Stimulated activated memory B cell treated with anti-CD40 and anti-IgM and Interleukin-4, amounts not matched to agents 10 μg/mL and 1 μg/mL and 100 μg/mL, for 72 hours (primary cell): Measurements from ENCODE around the gene MMP20.

Source experiments
- ATAC-seq: fragments of 150-1000 bp; cut with Tn5 transposase; 2 replicates; pipeline ENCODE4 v1.10.0; 2021
- H3K27ac Mint-ChIP-seq: one replicate; pipeline ENCODE4 v1.8.0; 2022; ENCODE audit warnings: mild to moderate bottlenecking, mixed read lengths
- H3K27me3 Mint-ChIP-seq: one replicate; pipeline ENCODE4 v1.8.0; 2022; ENCODE audit warnings: mixed read lengths
- H3K36me3 Mint-ChIP-seq: one replicate; pipeline ENCODE4 v1.8.0; 2022; ENCODE audit warnings: mixed read lengths
- H3K4me1 Mint-ChIP-seq: one replicate; pipeline ENCODE4 v1.8.0; 2022; ENCODE audit warnings: mixed read lengths
- H3K4me3 Mint-ChIP-seq: one replicate; pipeline ENCODE4 v1.8.0; 2022; ENCODE audit warnings: mild to moderate bottlenecking, moderate library complexity, mixed read lengths
- H3K9me3 Mint-ChIP-seq: one replicate; pipeline ENCODE4 v1.8.0; 2022; ENCODE audit warnings: mixed read lengths

MMP20 gene

DNA sequence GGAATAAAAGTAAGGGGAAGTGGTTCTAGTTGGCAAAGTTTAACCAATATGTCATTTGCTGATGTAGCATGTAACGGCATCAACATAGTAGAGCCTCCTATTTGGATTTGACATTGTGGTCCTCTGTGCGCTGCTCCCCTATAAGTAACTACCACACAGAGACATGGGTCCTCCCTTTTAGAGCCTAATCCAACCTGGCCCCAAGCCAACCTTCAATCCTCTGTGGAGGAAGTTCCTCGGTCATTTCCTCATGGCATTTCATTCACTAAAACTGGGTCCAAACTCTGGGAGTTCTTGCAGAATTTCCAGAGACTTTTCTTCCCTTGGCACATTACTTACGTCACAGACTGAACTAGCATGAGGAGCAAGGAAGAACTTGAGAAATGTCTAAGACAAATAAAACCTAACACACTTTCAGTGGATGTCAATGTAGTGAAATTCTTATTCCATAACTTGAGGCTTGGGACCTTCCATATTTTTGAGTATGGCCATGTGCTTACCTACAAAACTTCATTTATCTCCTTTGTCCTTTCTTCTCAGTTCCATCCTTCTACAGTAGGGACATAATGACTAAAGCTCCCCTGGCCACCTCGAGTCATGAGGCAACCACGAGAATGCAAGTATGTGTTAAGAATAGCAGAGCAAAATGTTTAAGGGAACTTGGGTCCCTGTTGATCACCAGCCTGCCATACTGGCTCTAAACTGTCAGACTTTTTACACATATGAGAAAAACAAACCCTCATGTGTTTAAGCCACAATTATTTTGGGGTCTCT lies 34.7 kb downstream of the MMP20 start:
- H3K4me3 Mint-ChIP-seq: no peak overlapping the region
- H3K27ac Mint-ChIP-seq: peak overlapping the region; percentile 75
- H3K9me3 Mint-ChIP-seq: no peaks in the 10 kb centered on the region
- H3K27me3 Mint-ChIP-seq: no peaks in the 10 kb centered on the region
- peak; percentile 42 for ATAC-seq
- H3K4me1 Mint-ChIP-seq: peaks cover 33% of the 10 kb centered on the region
- peaks cover 5% of the 10 kb centered on the region for H3K36me3 Mint-ChIP-seq

- H3K36me3 Mint-ChIP-seq: peaks cover 5% of the 10 kb centered on the region
- peak; percentile 97 for ATAC-seq
- peak overlapping the region; percentile 75 for H3K27ac Mint-ChIP-seq
- H3K9me3 Mint-ChIP-seq: no peaks in the 10 kb centered on the region
- no peaks in the 10 kb centered on the region for H3K27me3 Mint-ChIP-seq
- H3K4me1 Mint-ChIP-seq: peaks cover 33% of the 10 kb centered on the region
- H3K4me3 Mint-ChIP-seq: no peak overlapping the region
Observed at GRCh38 chr11:102589047-102589459, 36.1 kb downstream of the MMP20 start.

GRCh38 chr11:102587722-102588121 lies 37.4 kb downstream of the MMP20 start:
- Mint-ChIP-seq H3K27me3 (no peaks in the 10 kb centered on the region), H3K9me3 (peaks cover 4% of the 10 kb centered on the region), H3K4me3 (no peak overlapping the region), H3K36me3 (peaks cover 5% of the 10 kb centered on the region), H3K27ac (no peak overlapping the region), H3K4me1 (peaks cover 45% of the 10 kb centered on the region)
- ATAC-seq: no peak

- Mint-ChIP-seq H3K9me3 (peaks cover 6% of the 10 kb centered on the region), H3K36me3 (peaks cover 5% of the 10 kb centered on the region), H3K4me3 (no peak overlapping the region), H3K4me1 (peaks cover 38% of the 10 kb centered on the region), H3K27ac (peak overlapping the region; percentile 43), H3K27me3 (no peaks in the 10 kb centered on the region)
- ATAC-seq: no peak
Observed at GRCh38 chr11:102583141-102583873, 41.8 kb downstream of the MMP20 start.

- Mint-ChIP-seq H3K27me3 (no peaks in the 10 kb centered on the region), H3K4me1 (peaks cover 45% of the 10 kb centered on the region), H3K36me3 (peaks cover 5% of the 10 kb centered on the region), H3K4me3 (no peak overlapping the region), H3K9me3 (peaks cover 6% of the 10 kb centered on the region), H3K27ac (peak overlapping the region; percentile 43)
- peak; percentile 51 for ATAC-seq
Observed at GRCh38 chr11:102582140-102582539, 43.0 kb downstream of the MMP20 start.

DNA sequence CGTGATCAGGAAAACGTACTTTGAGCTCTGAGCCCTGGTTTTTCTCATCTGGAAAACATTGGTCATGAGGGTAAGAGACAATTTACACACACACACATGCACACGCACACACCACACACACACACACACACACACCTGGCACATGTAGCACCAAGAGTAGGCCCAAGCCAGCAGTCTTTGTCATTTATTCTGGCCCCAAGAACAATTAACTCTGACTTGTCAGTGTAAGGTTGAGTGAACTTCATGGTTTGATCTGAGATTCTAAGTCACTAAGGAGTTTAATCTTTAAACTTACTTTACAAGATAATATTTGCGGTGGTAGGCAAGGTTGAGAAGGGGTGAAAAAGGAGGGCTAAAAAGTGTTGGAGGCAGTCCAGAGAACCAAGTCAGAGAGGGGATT lies 44.1 kb downstream of the MMP20 start:
- H3K27ac Mint-ChIP-seq: peak overlapping the region; percentile 26
- H3K4me1 Mint-ChIP-seq: peaks cover 49% of the 10 kb centered on the region
- ATAC-seq: no peak
- H3K4me3 Mint-ChIP-seq: no peak overlapping the region
- H3K27me3 Mint-ChIP-seq: no peaks in the 10 kb centered on the region
- H3K9me3 Mint-ChIP-seq: peaks cover 6% of the 10 kb centered on the region
- H3K36me3 Mint-ChIP-seq: peaks cover 5% of the 10 kb centered on the region

DNA sequence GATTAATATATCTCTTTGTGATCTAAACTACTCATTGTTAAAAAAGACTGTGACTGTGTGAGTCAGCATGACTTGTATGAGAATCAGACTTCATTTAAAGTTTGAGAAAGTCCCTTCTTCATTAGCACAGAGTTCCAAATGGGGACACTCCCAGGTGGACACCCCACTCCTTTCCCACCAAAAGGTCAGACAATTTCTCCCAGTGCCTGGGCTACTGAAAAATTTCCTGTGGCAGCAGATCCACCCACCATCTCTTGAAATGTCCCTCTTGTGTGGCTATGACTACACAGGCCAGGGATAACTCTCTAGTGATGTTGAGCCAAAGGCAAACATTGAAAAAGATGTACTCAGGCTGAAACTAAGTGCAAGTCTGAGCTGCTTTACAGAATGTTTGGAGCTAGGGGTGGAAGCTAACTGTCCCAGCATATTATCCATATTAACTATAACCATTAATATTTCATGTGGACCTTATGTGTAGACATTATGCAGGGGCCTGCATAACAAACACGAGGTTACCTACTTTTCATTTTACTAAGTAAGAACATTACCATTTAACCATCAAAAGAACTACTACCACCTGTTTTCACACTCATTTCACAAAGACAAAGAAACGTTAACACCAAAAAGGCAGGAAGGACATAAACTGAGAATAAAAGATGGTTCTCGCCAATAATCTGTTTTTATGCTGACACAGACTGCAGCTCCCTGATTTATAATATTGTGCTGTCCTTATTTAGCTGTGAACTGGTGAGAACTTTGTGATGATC lies 44.8 kb downstream of the MMP20 start:
- peak overlapping the region; percentile 26 for H3K27ac Mint-ChIP-seq

GRCh38 chr11:102577723-102578122 lies 47.4 kb downstream of the MMP20 start:
- no peak for ATAC-seq
- Mint-ChIP-seq H3K4me1 (peaks cover 37% of the 10 kb centered on the region), H3K27ac (no peak overlapping the region), H3K36me3 (no peaks in the 10 kb centered on the region), H3K4me3 (no peak overlapping the region), H3K27me3 (no peaks in the 10 kb centered on the region), H3K9me3 (peaks cover 3% of the 10 kb centered on the region)

More for the DNA sequence above, 44.8 kb downstream of the MMP20 start:
- no peaks in the 10 kb centered on the region for H3K36me3 Mint-ChIP-seq
- no peaks in the 10 kb centered on the region for H3K27me3 Mint-ChIP-seq
- peaks cover 6% of the 10 kb centered on the region for H3K9me3 Mint-ChIP-seq
- no peak overlapping the region for H3K4me3 Mint-ChIP-seq
- H3K4me1 Mint-ChIP-seq: peaks cover 49% of the 10 kb centered on the region
- peak; percentile 65 for ATAC-seq

DNA sequence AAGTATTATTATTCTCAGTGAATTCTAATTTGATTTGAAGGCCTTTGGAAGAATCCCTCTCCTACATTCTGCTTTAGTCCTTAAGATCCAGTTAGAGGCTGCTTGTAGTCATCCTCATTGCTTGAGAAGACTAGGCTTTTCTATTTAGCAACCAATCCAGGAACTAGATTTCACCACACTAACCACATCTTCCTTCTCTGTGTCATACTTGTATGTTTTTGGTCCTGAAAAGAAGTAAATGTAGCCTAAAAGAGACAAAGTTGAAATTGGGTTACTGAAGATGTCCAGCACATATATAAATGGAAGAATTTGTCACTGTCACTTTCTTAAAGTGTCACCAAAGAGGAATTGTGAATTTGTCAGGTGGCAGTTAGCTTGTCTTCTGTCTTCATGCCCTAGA lies 48.0 kb downstream of the MMP20 start:
- Mint-ChIP-seq H3K9me3 (no peaks in the 10 kb centered on the region), H3K4me3 (no peak overlapping the region), H3K4me1 (peaks cover 32% of the 10 kb centered on the region), H3K36me3 (no peaks in the 10 kb centered on the region), H3K27me3 (no peaks in the 10 kb centered on the region), H3K27ac (no peak overlapping the region)
- ATAC-seq: peak; percentile 58

- Mint-ChIP-seq H3K4me3 (no peak overlapping the region), H3K27ac (no peak overlapping the region), H3K9me3 (no peaks in the 10 kb centered on the region), H3K36me3 (no peaks in the 10 kb centered on the region), H3K4me1 (peaks cover 26% of the 10 kb centered on the region), H3K27me3 (no peaks in the 10 kb centered on the region)
- no peak for ATAC-seq
Observed at GRCh38 chr11:102576350-102576749, 48.8 kb downstream of the MMP20 start.

GRCh38 chr11:102575012-102575411 lies 50.1 kb downstream of the MMP20 start:
- no peak for ATAC-seq
- H3K9me3 Mint-ChIP-seq: no peaks in the 10 kb centered on the region
- no peaks in the 10 kb centered on the region for H3K36me3 Mint-ChIP-seq
- H3K4me3 Mint-ChIP-seq: no peak overlapping the region
- H3K4me1 Mint-ChIP-seq: peaks cover 15% of the 10 kb centered on the region
- H3K27me3 Mint-ChIP-seq: no peaks in the 10 kb centered on the region
- no peak overlapping the region for H3K27ac Mint-ChIP-seq

DNA sequence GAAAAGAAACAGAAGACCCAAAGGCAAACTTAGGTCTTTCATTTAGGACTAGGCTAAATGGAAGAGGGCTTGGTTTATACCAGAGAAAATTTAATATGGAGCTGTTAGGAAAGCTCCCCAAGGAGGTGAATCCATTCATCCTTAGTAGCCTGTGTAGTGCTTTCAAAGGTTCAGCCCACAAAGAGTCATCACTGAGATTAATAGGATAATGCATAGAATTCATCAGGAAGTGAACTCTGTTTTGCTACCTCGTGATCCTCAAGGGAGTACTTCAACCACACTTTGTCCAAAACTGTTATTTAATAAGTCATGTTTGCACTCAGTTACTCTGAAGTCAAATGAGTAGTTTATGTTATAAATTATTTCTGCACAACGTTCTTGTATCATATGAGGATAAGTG lies 51.3 kb downstream of the MMP20 start:
- ATAC-seq: no peak
- peaks cover 12% of the 10 kb centered on the region for H3K4me1 Mint-ChIP-seq
- H3K9me3 Mint-ChIP-seq: peaks cover 5% of the 10 kb centered on the region
- no peak overlapping the region for H3K27ac Mint-ChIP-seq
- no peaks in the 10 kb centered on the region for H3K27me3 Mint-ChIP-seq
- no peak overlapping the region for H3K4me3 Mint-ChIP-seq
- no peaks in the 10 kb centered on the region for H3K36me3 Mint-ChIP-seq

DNA sequence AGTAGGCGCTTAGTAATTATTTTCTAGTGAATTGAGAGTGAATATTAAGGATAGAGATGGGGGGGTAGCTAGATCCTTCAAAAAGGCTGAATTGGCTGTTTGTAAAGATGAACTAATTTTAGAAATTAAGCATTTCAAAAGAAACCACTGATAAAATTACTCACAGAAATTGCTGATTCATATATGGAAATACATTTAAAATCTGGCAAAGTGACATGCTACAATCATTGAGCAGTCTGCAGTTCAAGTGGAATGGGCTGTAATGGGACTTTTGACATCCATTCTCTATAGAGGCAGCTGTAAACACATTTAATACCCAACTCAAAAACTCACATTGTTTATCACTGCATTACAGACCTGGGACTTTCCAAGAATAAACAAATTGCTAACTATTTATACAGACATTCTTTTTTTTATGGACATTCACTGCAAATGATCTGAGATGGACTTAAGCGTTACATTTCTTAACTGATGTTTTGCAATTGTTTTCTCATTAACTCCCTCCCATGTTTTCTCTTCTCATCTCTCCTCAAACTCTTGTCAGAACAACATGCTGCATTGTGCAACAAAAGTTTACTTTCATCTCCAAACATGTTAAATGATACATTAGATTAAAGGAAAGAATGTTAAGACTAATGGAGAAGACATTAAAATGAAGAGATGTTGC lies 52.4 kb downstream of the MMP20 start:
- Mint-ChIP-seq H3K4me1 (peaks cover 10% of the 10 kb centered on the region), H3K27ac (no peak overlapping the region), H3K36me3 (no peaks in the 10 kb centered on the region), H3K27me3 (no peaks in the 10 kb centered on the region), H3K9me3 (peaks cover 5% of the 10 kb centered on the region), H3K4me3 (no peak overlapping the region)
- ATAC-seq: no peak

GRCh38 chr11:102568851-102569250 lies 56.3 kb downstream of the MMP20 start:
- peaks cover 8% of the 10 kb centered on the region for H3K9me3 Mint-ChIP-seq
- H3K4me3 Mint-ChIP-seq: no peak overlapping the region
- H3K27ac Mint-ChIP-seq: no peak overlapping the region
- H3K36me3 Mint-ChIP-seq: no peaks in the 10 kb centered on the region
- ATAC-seq: no peak
- peaks cover 3% of the 10 kb centered on the region for H3K4me1 Mint-ChIP-seq
- no peaks in the 10 kb centered on the region for H3K27me3 Mint-ChIP-seq

- Mint-ChIP-seq H3K27me3 (no peaks in the 10 kb centered on the region), H3K4me3 (no peak overlapping the region), H3K36me3 (no peaks in the 10 kb centered on the region), H3K4me1 (peaks cover 30% of the 10 kb centered on the region), H3K27ac (no peak overlapping the region), H3K9me3 (peaks cover 8% of the 10 kb centered on the region)
- ATAC-seq: no peak
Observed at GRCh38 chr11:102566112-102566511, 59.0 kb downstream of the MMP20 start.
